NT2/D1 (cell line): ENCODE measurements around the gene CSNK2A3.

Source experiments
- DNase-seq: peaks from one replicate; pipeline ENCODE4 v3.0.0-alpha.2; 2011; ENCODE audit warnings: low read depth, low spot score
- H3K27me3 ChIP-seq: 2 replicates; pipeline ENCODE4 v1.6.0; 2011; ENCODE audit warnings: mild to moderate bottlenecking; ENCODE audit not compliant: insufficient read length, insufficient read depth
- H3K36me3 ChIP-seq: 2 replicates; pipeline ENCODE4 v1.6.1; 2011; ENCODE audit warnings: mild to moderate bottlenecking, low read length, mixed read lengths; ENCODE audit not compliant: insufficient read depth, insufficient read length
- H3K4me1 ChIP-seq: 2 replicates; pipeline ENCODE4 v1.5.1; 2011; ENCODE audit not compliant: insufficient read depth, insufficient read length
- H3K4me3 ChIP-seq: 2 replicates; pipeline ENCODE4 v1.5.1; 2011; ENCODE audit warnings: low read depth; ENCODE audit not compliant: insufficient read length
- H3K9ac ChIP-seq: 2 replicates; pipeline ENCODE4 v1.6.0; 2011; ENCODE audit warnings: low read depth; ENCODE audit not compliant: insufficient read length
- H3K9me3 ChIP-seq: 2 replicates; pipeline ENCODE4 v1.5.1; 2011; ENCODE audit warnings: mild to moderate bottlenecking, low read length; ENCODE audit not compliant: insufficient read depth
- SUZ12 ChIP-seq: IDR thresholded peaks from 2 replicates; pipeline ENCODE4 v1.6.1; 2011; ENCODE audit not compliant: insufficient read length, insufficient read depth; ENCODE audit errors: extremely low read depth
- YY1 ChIP-seq: IDR thresholded peaks from 2 replicates; pipeline ENCODE4 v1.6.1; 2011; ENCODE audit not compliant: insufficient read length, insufficient read depth
- ZNF274 ChIP-seq: IDR thresholded peaks from 2 replicates; pipeline ENCODE4 v1.6.1; 2011; ENCODE audit warnings: mild to moderate bottlenecking, low read depth, low read length

Gene CSNK2A3

DNA sequence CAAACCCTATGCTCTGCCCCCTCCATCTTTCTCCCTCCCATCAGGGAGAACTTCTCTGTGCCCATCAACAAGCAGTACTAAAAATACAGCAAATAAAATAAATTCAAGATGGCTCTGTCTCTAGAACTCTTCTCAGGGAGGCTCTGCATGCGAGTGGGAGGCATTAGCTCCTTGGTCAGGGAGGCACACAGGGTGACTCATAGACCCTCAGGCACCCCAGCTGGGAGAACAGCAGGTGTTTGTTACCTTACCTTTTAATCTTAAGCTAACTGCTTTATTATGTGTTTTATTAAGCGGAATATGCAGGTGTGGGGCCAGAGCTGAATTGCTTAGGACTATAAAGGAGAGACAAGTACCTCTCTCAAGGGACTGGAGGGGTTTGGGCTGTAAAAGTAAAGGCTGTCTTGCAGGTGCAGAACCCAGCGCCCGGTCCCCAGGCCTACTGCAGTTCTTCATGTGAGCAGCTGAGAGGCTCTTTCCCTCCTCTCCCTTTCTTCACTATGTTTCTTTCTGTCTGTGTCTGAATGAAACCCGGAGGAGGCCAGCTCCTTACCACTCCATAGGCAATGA lies 20.8 kb downstream of the CSNK2A3 start:
- Histone ChIP-seq H3K9me3 (no peaks in the 10 kb centered on the region), H3K36me3 (no peaks in the 10 kb centered on the region), H3K9ac (no peak overlapping the region), H3K4me3 (no peak overlapping the region), H3K4me1 (no peaks in the 10 kb centered on the region), H3K27me3 (no peaks in the 10 kb centered on the region)
- DNase-seq = no peak
- no peak for TF ChIP-seq YY1
- TF ChIP-seq SUZ12 = no peak
- TF ChIP-seq ZNF274 = no peak

DNA sequence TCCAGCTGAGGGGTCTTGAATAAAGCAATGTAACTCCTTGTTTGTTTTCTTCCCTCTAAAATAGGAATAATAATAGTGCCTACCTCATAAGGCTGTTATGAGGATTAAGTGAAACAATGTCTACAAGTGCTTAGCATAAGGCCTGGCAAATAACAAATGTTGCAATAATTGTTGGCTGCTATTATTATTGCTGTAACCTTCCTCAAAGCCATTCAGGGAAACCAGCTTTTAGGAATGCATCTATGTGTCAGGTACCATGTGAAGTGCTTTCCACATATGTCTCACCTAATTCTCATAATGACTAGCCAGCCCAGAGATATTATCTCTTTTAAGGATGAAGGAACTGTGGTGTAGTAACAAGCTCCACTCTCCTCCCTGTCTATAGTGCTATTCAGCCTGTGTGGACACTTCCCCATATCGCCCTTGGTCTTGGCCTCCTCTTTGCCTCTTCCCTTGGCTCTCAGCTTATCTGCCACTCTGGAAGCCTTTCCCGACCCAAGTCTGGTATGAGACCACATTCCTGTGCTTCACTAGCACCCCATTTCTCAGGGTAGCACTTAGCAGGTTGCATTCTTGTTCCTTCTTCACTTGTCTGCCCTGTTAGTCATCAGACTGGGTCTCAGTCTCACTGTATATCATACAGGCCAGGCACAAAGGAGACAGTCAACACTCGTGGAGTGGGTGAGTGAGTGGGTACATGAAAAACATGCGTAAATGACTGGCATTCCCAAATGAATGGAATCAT lies 23.8 kb downstream of the CSNK2A3 start:
- Histone ChIP-seq H3K27me3 (no peaks in the 10 kb centered on the region), H3K36me3 (no peaks in the 10 kb centered on the region), H3K9ac (no peak overlapping the region), H3K4me3 (no peak overlapping the region), H3K9me3 (no peaks in the 10 kb centered on the region), H3K4me1 (no peaks in the 10 kb centered on the region)
- no peak for DNase-seq
- TF ChIP-seq SUZ12 (no peak), ZNF274 (no peak), YY1 (no peak)

GRCh38 chr11:11324090-11324489 lies 29.0 kb downstream of the CSNK2A3 start:
- TF ChIP-seq ZNF274 (no peak), SUZ12 (no peak), YY1 (no peak)
- no peak overlapping the region for H3K4me3 ChIP-seq
- no peaks in the 10 kb centered on the region for H3K4me1 ChIP-seq
- H3K36me3 ChIP-seq = no peaks in the 10 kb centered on the region
- H3K27me3 ChIP-seq = no peaks in the 10 kb centered on the region
- no peak for DNase-seq
- no peak overlapping the region for H3K9ac ChIP-seq
- no peaks in the 10 kb centered on the region for H3K9me3 ChIP-seq

DNA sequence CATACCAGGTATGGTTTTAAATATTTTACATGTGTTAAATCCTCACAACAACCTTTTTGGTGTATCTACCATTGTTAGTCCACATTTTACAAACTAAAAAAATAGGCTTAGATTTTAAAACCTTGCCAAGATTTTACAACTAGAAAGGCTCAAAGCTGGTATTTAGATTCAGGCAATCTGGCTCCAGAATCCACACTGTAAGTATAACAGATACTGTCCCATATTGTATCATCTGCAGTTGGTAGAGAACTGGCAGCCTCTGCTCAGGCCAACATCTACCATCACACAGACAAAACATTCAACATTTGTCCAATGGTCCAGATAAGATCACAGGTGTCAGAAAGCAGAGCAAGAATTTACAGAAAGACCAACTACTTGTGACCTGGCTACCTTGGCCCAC lies 30.9 kb downstream of the CSNK2A3 start:
- H3K4me1 ChIP-seq = no peaks in the 10 kb centered on the region
- no peaks in the 10 kb centered on the region for H3K9me3 ChIP-seq
- no peaks in the 10 kb centered on the region for H3K36me3 ChIP-seq
- no peak overlapping the region for H3K9ac ChIP-seq
- H3K27me3 ChIP-seq = no peaks in the 10 kb centered on the region
- H3K4me3 ChIP-seq = no peak overlapping the region
- DNase-seq = no peak
- TF ChIP-seq YY1 = no peak
- no peak for TF ChIP-seq ZNF274
- no peak for TF ChIP-seq SUZ12

DNA sequence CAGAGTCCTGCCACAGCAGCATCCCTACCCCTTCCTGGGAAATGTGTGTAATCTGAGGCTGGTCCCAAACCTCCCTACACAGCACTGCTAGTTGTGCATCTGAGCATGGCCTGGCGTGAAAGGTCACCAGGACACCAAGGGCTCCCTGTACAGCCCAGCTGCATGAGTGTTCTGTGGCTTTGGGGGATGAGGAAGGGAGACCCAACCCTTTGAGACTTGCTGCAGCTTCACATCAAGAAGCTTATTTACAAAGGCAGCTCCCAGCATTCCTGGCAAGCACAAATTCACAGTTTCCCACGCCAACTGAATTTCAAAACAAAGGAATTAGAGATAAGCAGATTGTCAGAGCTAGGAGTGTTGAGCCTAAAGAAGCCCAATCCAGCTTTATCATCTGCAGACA lies 32.2 kb downstream of the CSNK2A3 start:
- no peaks in the 10 kb centered on the region for H3K36me3 ChIP-seq
- TF ChIP-seq YY1 (no peak), ZNF274 (no peak), SUZ12 (no peak)
- no peaks in the 10 kb centered on the region for H3K9me3 ChIP-seq
- no peaks in the 10 kb centered on the region for H3K4me1 ChIP-seq
- no peak for DNase-seq
- H3K9ac ChIP-seq = no peak overlapping the region
- no peaks in the 10 kb centered on the region for H3K27me3 ChIP-seq
- H3K4me3 ChIP-seq = no peak overlapping the region

GRCh38 chr11:11318961-11319360 lies 34.1 kb downstream of the CSNK2A3 start:
- no peaks in the 10 kb centered on the region for H3K27me3 ChIP-seq
- TF ChIP-seq ZNF274 = no peak
- no peak overlapping the region for H3K4me3 ChIP-seq
- H3K9me3 ChIP-seq = no peaks in the 10 kb centered on the region
- no peaks in the 10 kb centered on the region for H3K36me3 ChIP-seq
- no peak overlapping the region for H3K9ac ChIP-seq
- no peaks in the 10 kb centered on the region for H3K4me1 ChIP-seq
- DNase-seq = no peak

- Histone ChIP-seq H3K9ac (no peak overlapping the region), H3K4me1 (no peaks in the 10 kb centered on the region), H3K36me3 (no peaks in the 10 kb centered on the region), H3K27me3 (no peaks in the 10 kb centered on the region), H3K4me3 (no peak overlapping the region), H3K9me3 (no peaks in the 10 kb centered on the region)
- no peak for DNase-seq
- no peak for TF ChIP-seq ZNF274
- no peak for TF ChIP-seq YY1
- no peak for TF ChIP-seq SUZ12
These were observed 34.6 kb downstream of the CSNK2A3 start for GRCh38 chr11:11318461-11318860.

GRCh38 chr11:11316651-11317230 lies 36.3 kb downstream of the CSNK2A3 start:
- H3K4me1 ChIP-seq = no peaks in the 10 kb centered on the region
- TF ChIP-seq SUZ12 (no peak), YY1 (no peak), ZNF274 (no peak)
- DNase-seq = no peak
- no peaks in the 10 kb centered on the region for H3K9me3 ChIP-seq
- H3K4me3 ChIP-seq = no peak overlapping the region
- no peak overlapping the region for H3K9ac ChIP-seq
- H3K27me3 ChIP-seq = no peaks in the 10 kb centered on the region
- no peaks in the 10 kb centered on the region for H3K36me3 ChIP-seq
